ENCODE measurements around the gene NCAPD3. TPM values are rescaled to one million over a fixed set of nuclear protein-coding genes. Genes with fewer than 3 reads are reported as not detected.
A peak's percentile ranks its signal among the peaks of the same experiment; 100 is the strongest.
"Not testable (repeated sequence)": the region's sequence is repeated elsewhere in the genome, so short reads cannot be mapped to it uniquely, and the experiment has no call there.

NCAPD3 gene
- total RNA-seq, 4 donors from 2014 or later, result 6.2 to 9.6 (median 8.8) TPM

- Histone ChIP-seq H3K27ac (replicated peaks in 1 of 4) (peak overlapping the region in 2 of 4 donors; percentile 86 to 92), H3K27me3 (no peaks in the 10 kb centered on the region), H3K4me3 (no peak overlapping the region), H3K9me3 (no peaks in the 10 kb centered on the region), H3K36me3 (no peaks in the 10 kb centered on the region), H3K4me1 (peaks cover 33 to 71% (median 68%) of the 10 kb centered on the region in 4 donors)
- TF ChIP-seq CTCF (IDR thresholded peaks at IDR 0.05), result no peak
- TF ChIP-seq POLR2A (IDR thresholded peaks at IDR 0.05; ENCODE audit: low read depth), result no peak
- TF ChIP-seq EP300 (IDR thresholded peaks at IDR 0.05), result no peak
- no peak for TF ChIP-seq POLR2AphosphoS5 (IDR thresholded peaks at IDR 0.05)
- intact Hi-C loops (cut with DNase I), result loop anchor here (5.0 kb wide), 1 partner anchor 46 kb away; no protein-coding TSS in a partner anchor
- no peak for DNase-seq (ENCODE audit: extremely low spot score)
These were observed 105.8 kb downstream of the NCAPD3 start for GRCh38 chr11:134118006-134118405.

- peak overlapping the region in 3 of 4 donors; percentile 1 to 43 (median 32) for H3K27ac ChIP-seq (replicated peaks in 1 of 4)
- intact Hi-C loops (cut with DNase I), result loop anchor here (5.0 kb wide), 1 partner anchor 44 kb away; no protein-coding TSS in a partner anchor
- no peak overlapping the region for H3K4me3 ChIP-seq
- no peaks in the 10 kb centered on the region for H3K27me3 ChIP-seq
- peaks cover 21 to 53% (median 50%) of the 10 kb centered on the region in 4 donors for H3K4me1 ChIP-seq
- H3K36me3 ChIP-seq, result no peaks in the 10 kb centered on the region
- TF ChIP-seq POLR2A (IDR thresholded peaks at IDR 0.05; ENCODE audit: low read depth), result no peak
- no peak for TF ChIP-seq POLR2AphosphoS5 (IDR thresholded peaks at IDR 0.05)
- TF ChIP-seq CTCF (IDR thresholded peaks at IDR 0.05), result no peak
- TF ChIP-seq EP300 (IDR thresholded peaks at IDR 0.05), result no peak
- H3K9me3 ChIP-seq, result no peaks in the 10 kb centered on the region
- 96% methylated on average over 1 of the region's 1 CpG for WGBS
- no peak for DNase-seq (ENCODE audit: extremely low spot score)
These were observed 107.6 kb downstream of the NCAPD3 start for GRCh38 chr11:134116210-134116609.

- H3K36me3 ChIP-seq; H3K9me3 ChIP-seq; intact Hi-C loops (cut with DNase I); DNase-seq (ENCODE audit: extremely low spot score); H3K27ac ChIP-seq (replicated peaks in 1 of 4); H3K27me3 ChIP-seq; H3K4me3 ChIP-seq: not testable (repeated sequence)
- H3K4me1 ChIP-seq, result peaks cover 0 to 29% (median 26%) of the 10 kb centered on the region in 4 donors
- WGBS, result no CpG with 5 or more reads among the region's 1 CpG
These were observed 110.0 kb downstream of the NCAPD3 start for GRCh38 chr11:134113787-134114186.

- Histone ChIP-seq H3K27me3 (no peaks in the 10 kb centered on the region), H3K36me3 (no peaks in the 10 kb centered on the region), H3K4me3 (no peak overlapping the region), H3K4me1 (peaks cover 0 to 5% (median 1%) of the 10 kb centered on the region in 4 donors), H3K9me3 (peaks cover 0 to 11% (median 0%) of the 10 kb centered on the region in 4 donors), H3K27ac (replicated peaks in 1 of 4) (no peak overlapping the region)
- TF ChIP-seq EP300 (IDR thresholded peaks at IDR 0.05) (no peak), CTCF (IDR thresholded peaks at IDR 0.05) (no peak), POLR2AphosphoS5 (IDR thresholded peaks at IDR 0.05) (no peak), POLR2A (IDR thresholded peaks at IDR 0.05; ENCODE audit: low read depth) (no peak)
- intact Hi-C loops (cut with DNase I), result no loop called here
- WGBS, result 93% methylated on average over 5 of the region's 5 CpGs
- DNase-seq (ENCODE audit: extremely low spot score), result no peak
These were observed 113.4 kb downstream of the NCAPD3 start for GRCh38 chr11:134110252-134110815.

Other genes starting within 250 kb of the NCAPD3 start
- gene JAM3, start 154.9 kb downstream of the NCAPD3 start, total RNA-seq, result 100 to 1,000 TPM in 2 of 4 donors, 10 to 100 TPM in 2; 84.2 to 122 (median 96.5) TPM
- 10 to 100 TPM; 30.2 to 50.2 (median 41.7) TPM for gene VPS26B, start 704 bp upstream of the NCAPD3 start, total RNA-seq
- 10 to 100 TPM; 34.1 to 59.6 (median 50.2) TPM for gene THYN1, start 29.4 kb upstream of the NCAPD3 start, total RNA-seq
- 10 to 100 TPM; 18.3 to 25.0 (median 21.1) TPM for gene ACAD8, start 29.6 kb upstream of the NCAPD3 start, total RNA-seq
- gene GLB1L3, start 52.4 kb upstream of the NCAPD3 start, total RNA-seq, result under 1 TPM in 3 of 4 donors, not detected in 1; 0.29 to 0.42 (median 0.32) TPM
- gene GLB1L2, start 108.0 kb upstream of the NCAPD3 start, total RNA-seq, result 10 to 100 TPM in 3 of 4 donors, 1 to 10 TPM in 1; 7.1 to 13.1 (median 10.5) TPM
- gene B3GAT1, start 188.3 kb upstream of the NCAPD3 start, total RNA-seq, result under 1 TPM; 0.13 to 0.66 (median 0.35) TPM

Measured in esophagus muscularis mucosa (tissue), 4 donors.